HG03469 (cell line): ENCODE data around the gene ADCY10.

Source experiments
- ATAC-seq: cut with Tn5 transposase; IDR thresholded peaks from one replicate; pipeline ENCODE4 v1.9.1; 2021; ENCODE audit warnings: mild to moderate bottlenecking, moderate library complexity, moderate number of reproducible peaks; ENCODE audit not compliant: unreplicated experiment

Gene ADCY10

DNA sequence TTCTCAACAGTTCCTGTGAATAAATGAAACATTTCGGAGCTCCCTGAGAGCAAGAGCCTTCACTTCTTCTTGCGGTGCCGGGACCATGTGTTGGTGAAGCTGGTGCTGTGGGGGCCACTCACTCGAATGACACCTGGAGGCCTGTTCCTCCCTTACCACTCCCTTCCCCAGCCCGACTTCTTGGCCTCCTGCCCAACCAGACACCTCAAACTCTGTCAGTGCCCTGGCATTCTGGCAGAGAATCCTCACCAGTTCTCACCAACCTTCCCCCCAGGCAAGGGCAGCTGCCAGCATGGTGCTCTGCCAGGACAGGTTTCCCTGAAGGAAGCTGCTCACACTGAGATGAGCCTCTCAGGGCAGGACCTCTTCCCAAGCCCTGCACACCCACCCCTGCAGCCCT, 123.8 kb downstream of the ADCY10 start:
- ATAC-seq: no peak

DNA sequence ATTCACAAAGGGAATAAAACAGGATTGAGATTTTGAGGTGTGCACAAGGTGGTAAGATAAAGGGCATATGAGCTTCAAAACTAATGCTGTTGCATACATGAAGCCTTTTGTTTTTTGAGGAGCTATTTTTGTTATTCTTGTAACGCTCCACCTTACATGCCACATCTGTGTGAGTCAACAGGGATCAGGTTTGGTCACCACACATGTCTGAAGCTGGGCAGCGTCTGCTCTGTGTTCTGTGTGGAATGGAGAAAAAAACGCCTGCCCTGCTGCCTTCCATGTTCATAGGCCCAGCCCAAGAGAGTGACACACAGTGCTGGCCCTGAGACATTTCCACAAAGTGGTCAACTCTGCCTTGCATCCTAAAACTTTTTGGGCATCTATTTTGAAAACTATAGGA, 124.4 kb downstream of the ADCY10 start:
- no peak for ATAC-seq

- ATAC-seq: no peak
Measured at GRCh38 chr1:167786502-167786901, 127.4 kb downstream of the ADCY10 start.

DNA sequence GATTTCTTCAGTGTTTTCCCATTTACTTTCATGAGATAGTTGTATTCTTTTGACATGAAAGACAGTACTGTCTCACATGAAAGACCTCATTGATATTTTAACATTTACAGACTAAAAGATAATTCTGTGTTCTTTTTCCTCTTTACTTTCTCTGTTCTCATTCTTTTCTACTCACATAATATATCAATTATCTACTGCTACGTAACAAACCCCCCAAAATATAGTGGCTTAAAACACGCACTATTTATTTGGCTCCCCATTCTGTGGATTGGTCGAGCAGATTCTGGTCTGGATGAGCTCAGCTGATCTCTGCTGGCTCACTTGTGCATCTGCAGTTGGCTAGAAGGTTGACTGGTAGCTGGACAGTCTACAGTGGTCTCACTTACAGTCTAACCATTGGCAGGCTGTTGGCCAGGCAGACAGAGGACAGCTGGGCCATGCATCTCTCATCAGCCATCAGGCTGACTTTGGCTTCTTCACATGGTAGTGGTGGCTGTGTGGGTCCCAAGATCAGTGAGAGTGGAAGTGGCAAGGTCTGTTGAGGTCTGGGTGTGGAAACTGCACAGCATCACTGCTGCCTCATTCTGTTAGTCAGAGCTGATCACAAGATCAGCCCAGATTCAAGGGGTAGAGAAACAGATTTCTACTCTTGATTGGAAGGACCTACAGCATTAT, 128.9 kb downstream of the ADCY10 start:
- no peak for ATAC-seq

- no peak for ATAC-seq
Measured at GRCh38 chr1:167782946-167783345, 131.0 kb downstream of the ADCY10 start.

DNA sequence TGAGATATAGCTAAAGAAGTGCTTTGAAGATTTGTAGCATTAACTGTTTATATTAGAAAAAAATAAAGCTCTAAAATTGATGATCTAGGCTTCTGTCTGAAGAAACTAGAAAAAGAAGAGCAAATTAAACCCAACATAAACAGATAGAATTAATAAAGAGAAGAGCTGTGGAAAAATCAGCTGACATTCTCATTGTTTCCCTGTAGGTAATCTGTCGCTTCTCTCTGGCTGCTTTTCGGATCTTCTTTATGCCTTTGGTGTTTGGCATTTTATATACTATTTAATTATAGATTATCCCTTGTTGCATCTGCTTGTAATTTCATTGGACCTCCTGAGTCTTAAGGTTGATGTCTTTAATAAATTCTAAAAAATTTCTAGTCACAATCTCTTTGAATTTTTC, 132.4 kb downstream of the ADCY10 start:
- ATAC-seq: no peak

DNA sequence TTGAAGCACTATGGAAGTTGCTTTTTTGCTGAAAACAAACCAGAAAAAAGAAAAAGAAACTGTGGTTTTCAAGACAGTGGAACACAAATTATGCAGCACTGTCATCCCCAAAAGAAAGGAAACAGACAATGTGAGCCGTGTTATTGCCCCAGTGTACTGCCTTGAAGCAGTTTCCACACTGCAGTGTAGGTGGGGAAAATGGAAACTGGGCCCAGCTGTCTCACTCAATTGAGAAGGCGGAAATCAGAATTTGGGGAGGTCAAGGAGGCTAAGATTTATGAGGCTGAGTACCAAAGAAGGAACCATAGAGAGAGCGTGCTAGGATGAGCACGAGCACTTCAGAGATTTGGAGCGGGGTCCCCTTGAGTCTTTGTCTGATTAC, 136.7 kb downstream of the ADCY10 start:
- no peak for ATAC-seq

- ATAC-seq: no peak
Measured at GRCh38 chr1:167776616-167777268, 137.2 kb downstream of the ADCY10 start.

GRCh38 chr1:167776151-167776550, 137.8 kb downstream of the ADCY10 start:
- ATAC-seq: no peak

DNA sequence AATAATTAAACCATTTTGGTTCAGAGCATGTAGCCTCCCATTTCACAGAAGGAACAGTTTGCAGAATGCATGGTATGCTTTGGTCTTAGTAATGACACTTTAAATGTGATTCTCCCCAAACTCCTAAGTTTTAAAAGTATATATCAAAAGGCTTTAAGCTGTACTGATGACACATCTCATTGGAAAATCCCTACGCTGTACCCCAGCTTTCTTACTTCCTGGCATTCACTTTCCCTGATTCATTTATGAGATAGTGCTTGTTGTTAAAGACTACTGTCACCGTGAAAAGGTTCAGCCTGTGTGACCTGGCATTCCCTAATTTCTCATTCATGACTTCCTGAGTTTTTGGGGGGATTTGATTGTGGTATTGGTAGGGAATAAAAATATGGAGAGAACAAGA, 138.8 kb downstream of the ADCY10 start:
- ATAC-seq: no peak

DNA sequence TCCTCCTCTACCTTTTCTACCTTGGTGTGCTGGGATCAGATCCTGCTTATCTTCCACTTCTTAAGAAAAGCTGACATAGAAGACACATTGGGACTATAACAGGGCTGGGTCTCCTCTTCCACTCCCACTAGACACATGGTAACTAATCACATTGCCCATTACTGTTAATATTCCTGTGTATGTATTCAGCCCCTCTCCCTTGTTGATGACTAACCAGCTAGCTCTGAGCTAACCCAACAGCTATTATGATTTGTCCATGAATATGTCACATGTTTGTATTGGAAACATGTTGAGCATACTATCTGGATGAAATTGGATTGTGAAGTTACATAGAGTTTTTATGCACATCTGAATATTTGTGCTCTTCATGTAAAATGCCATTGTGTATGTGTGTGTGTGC, 139.2 kb downstream of the ADCY10 start:
- ATAC-seq: no peak

- ATAC-seq: no peak
Measured at GRCh38 chr1:167773516-167773915, 140.4 kb downstream of the ADCY10 start.

GRCh38 chr1:167772436-167772835, 141.5 kb downstream of the ADCY10 start:
- no peak for ATAC-seq

DNA sequence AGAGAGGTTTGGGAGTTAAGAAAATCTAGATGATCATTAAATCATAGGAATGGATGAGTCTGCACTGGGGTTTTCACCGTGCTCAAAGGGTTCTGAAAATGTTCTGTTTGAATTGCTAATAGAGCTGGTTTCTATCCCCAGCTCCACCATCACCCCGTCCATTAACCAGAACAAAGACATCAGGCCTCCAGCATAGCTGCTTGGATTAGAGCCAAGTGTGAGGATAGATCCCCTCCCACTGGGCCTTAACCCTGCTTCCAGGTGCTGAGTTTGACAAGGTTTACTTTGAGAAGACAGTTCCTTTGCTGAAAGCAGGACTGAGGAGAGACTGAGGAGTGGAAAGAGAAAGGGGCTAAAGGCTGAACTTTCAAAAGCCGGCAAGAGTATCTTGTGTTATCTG, 143.8 kb downstream of the ADCY10 start:
- no peak for ATAC-seq

DNA sequence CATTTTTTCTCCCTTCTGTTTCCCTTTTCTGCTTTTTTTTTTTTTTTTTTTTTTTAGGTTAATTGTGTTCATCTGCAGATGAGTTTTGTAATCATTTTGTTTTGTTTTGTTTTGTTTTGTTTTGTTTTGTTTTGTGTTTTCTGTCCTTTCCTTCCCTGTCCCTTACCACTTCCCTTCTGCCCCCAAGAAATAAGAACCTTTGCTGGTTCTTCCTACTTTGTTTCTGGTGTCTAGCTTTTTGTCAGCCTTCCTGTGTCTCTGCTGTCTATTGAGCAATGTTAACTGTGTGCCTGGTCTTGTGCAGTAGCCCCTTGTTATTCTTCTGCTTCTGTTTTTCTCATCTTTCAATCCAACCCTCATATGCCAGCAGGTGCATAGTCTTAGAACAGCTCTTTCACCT, 146.2 kb downstream of the ADCY10 start:
- ATAC-seq: no peak

GRCh38 chr1:167766538-167766937, 147.4 kb downstream of the ADCY10 start:
- no peak for ATAC-seq

DNA sequence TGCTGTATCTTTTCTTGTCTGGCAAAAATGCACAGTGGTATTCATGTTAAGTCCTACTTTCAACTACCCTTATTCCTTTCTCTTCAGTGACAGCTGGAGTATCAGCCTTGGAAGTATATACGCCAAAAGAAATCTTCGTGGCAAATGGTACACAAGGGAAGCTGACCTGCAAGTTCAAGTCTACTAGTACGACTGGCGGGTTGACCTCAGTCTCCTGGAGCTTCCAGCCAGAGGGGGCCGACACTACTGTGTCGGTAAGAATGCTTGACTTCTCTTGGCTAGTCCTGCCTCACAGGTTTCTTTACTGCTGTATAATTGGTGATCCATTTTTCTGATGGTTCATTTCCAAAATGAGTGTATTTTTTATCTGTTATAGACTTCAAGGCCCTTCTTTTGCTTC, 148.4 kb downstream of the ADCY10 start:
- ATAC-seq: no peak

DNA sequence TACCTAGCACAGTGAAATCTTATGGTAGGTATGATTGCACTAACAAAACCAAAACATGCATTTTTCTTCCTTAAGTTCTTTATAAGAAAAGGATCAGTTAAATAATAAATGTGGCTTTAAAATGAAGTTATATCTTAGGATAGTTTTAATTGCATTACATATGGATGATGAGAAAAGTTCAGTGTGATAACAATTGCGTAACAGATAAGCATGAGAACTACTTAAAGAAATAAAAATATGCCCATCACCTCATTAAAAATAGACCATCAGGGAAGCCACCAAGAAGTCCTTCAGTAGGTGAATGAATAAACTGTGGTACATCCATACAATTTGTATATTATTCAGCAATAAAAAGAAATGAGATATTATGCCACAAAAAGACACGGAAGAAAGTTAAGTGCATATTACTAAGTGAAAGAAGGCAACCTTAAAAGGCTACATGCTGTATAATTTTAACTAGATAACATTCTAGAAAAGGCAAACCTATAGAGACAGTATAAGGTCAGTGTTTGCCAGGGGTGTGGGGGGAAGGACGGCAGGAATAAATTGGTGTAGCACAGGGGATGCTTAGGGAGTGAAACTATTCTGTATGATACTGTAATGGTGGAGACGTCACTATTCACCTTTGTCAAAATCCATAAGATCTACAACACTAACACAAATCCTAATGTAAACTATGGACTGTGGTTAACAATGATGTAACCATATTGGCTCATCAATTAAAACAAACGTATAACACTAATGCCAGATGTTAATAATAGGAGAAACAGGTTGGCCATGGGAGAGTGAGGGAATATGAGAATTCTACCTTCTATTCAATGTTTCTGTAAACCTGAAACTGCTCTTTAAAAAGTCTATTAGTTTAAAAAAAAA, 149.2 kb downstream of the ADCY10 start:
- no peak for ATAC-seq

GRCh38 chr1:167763525-167764220, 150.3 kb downstream of the ADCY10 start:
- ATAC-seq: no peak

GRCh38 chr1:167762061-167762746, 151.7 kb downstream of the ADCY10 start:
- no peak for ATAC-seq

DNA sequence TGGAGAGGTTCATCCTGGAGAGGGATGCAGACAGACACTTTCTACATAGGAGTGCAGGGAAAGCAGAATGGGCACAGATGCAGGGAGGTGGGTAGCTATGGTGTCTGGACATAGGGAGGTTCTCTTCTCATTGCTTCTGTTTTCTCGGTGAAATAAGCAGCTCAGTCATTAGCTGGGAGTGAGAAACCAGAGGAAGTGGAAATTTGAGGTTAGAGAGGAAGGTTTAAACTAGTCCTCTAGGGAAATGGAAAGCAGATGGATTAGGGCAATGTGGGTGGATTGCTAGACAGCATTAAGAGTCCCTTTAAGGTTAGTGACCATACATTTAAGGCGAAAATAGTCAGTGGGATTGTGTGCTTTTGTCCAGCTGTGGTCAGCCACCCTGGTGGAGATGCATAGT, 152.5 kb downstream of the ADCY10 start:
- ATAC-seq: no peak
